GM04503 (cell line): ENCODE results near the gene TENM3.

ENCODE experiments used
- DNase-seq: peaks from one replicate; pipeline ENCODE4 v3.0.0-alpha.2; 2012; ENCODE audit warnings: low read depth

The TENM3 gene

DNA sequence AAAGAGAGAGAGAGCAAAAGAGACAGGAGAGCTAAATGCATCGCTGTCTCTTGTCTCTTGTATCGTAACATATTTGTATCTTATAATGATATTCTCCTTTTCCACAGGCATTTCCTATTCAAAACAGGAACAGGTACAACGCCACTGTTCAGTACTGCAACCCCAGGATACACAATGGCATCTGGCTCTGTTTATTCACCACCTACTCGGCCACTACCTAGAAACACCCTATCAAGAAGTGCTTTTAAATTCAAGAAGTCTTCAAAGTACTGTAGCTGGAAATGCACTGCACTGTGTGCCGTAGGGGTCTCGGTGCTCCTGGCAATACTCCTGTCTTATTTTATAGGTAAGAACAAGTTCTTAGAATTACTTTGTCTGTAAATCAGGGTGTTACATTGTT is 385.3 kb downstream of the TENM3 start:
- DNase-seq: no peak

DNA sequence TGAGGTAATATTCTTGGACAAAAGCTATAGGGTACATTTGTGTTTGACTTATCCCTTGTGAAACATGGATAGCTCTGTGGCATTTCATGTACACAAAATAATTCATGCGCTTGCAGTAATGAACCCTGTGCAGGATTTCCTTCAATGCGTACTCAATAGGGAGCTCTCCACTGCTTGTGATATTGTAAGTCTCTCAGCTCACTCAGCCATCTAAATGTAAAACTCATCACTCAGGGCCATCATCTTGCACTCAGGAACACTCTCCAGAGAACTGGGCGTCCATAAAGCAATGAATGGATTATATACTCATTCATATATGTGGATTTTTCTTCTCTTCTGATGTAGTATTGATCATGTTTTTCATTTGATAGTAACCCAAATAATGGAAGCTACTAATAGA is 385.9 kb downstream of the TENM3 start:
- no peak for DNase-seq

DNA sequence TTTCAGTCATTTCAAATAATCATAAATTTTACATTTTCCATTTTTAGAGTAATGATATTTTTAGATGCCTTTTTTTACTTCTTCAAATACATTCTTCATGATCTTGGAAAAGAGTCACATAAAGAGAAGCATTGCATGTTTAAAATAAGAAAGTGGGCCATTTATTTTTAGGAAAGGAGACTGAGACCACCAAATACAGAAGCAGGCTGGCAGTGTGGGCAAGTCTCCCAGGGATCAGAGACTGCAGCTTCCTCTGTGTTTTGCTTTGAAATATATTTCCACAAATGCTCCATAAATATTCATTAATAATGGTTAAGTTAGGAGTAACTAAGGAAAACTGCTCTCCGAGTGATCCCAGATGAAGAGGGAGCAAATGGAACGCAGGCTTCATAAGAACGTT is 397.3 kb downstream of the TENM3 start:
- DNase-seq: no peak

DNA sequence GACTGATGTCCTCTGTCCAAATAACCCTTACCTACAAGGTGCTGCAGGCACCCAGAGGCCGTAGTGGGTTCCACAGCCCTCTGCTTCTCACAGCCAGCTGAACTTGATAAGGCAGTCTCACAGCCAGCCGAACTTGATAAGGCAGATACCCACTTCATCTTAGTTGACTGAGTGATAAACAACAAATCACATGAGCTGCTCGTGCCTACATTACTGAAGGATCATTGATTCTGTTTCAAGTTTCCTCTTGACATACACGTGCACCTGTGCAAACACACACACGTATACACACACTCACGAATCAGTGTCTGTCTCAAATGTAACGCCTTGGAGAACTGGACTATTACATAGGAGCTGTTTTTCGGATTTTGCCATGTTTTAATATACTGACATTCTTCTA is 397.7 kb downstream of the TENM3 start:
- no peak for DNase-seq

DNA sequence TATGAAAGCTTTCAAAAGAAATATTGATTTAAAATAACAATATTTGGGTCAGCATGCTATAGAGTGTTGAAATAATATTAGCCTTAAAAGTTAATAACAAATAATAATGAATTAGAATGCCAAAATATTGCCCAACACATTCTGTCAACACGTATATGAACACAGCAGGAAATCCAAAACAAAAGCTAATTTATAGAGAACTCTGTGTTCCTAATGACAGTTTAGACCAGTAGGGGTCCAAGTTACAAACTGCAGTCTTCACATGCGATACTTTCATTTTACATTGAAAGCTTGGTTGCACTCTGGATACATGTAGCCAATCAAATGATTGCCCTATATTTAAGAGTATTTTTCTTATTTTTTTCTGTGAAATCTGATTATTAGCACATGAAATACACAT is 399.6 kb downstream of the TENM3 start:
- DNase-seq: no peak

DNA sequence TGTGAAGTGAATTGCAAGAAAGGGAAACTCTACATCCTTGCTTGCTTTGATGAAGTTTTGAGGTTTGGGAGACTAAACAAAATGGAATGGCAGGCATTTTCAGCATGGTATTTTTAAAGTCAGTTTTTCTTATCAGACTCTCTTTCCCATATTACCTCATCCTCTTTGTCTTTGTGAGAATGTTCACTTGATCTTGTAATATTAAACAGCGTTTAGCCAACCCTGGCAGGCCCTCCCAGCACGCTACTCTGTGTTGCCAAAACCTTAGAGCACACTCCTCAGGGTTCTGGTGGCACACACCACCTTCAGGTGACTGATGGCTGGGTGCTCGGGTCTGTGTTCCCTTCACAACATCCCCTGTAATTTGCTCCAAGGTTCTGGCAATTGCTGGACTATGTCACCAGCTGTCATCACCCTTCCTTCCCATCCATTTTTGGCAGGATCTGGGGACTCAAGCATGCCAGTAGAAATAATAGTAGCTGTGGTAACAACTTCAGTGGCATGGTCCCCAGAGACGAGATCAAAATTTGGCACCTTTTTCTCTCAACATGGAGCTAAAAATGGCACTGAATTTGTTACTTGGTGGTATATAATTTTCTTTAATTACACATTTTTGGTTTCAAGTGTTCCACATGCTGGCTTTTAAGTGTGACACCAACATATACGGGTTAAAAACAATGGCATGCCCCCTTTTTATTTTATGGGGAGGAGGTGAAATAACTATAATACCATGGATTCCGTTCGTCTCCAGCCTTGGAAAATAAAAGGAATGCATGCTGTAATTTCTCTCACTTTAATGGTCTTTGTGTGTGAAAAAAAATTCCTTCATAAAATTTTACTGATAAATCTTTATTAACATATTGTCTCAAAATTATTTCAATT is 400.8 kb downstream of the TENM3 start:
- peak; percentile 78 for DNase-seq

DNA sequence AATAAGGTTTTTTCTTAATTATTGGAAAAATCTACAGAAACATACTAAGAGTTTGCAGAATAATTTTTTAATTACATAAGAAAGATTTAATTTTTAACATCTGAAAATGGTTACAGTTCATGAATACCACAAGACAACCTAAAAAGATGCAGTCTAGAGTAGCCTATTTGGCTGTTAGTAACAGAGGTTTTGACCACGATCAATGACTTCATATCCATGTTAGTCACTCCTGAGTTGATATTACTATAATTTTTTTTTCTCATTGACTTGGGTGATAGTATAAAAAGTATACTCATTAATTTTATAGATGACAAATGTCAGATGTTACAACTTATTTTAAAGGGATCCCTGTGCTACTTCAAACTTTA is 401.5 kb downstream of the TENM3 start:
- peak; percentile 49 for DNase-seq

DNA sequence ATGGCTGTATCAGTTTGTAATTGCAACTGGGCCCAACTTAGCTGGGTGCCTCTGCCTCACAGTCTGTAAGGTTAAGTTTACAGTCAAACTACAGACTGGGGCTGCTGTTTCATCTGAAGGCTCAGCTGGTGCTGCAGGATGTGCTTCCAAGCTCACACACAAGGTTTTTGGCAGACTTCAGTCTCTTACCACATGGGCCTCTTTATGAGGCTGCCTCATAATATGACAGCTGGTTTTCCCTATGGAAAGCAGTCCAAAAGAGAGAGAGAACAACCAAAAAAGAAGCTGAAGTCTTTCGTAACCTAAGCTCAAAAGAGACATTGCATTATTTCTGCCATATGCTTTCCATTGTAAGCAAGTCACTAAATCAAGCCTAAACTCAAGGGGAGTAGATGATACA is 402.3 kb downstream of the TENM3 start:
- DNase-seq: no peak

DNA sequence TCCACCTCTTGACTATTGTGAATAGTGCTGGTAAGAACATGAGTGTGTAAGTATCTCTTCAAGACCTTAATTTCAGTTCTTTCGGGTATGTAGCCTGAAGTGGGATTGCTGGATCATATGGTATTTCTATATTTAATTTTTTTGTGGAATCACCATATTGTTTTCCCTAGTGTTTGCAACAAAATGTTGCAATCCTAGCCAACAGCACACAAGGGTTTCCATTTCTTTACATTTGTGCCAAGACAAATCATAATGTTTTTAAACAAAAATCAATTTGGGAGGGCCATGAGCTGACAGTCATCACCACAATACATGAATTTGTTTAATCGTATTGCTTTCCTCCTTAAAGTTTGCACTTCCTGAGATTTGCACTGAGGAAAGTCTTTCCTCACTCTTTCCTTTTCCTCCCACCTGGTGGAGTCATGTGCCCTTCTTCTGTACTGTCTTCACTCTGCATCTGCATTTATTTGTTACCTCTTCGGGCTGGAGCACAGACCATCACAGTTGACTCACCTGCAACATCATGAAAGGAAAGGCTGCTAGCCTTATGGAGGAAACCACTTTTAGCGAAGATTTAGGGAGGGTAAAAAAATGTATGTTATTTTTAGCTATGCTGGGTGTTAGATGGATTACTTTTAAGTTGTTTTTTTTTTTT is 404.6 kb downstream of the TENM3 start:
- no peak for DNase-seq

DNA sequence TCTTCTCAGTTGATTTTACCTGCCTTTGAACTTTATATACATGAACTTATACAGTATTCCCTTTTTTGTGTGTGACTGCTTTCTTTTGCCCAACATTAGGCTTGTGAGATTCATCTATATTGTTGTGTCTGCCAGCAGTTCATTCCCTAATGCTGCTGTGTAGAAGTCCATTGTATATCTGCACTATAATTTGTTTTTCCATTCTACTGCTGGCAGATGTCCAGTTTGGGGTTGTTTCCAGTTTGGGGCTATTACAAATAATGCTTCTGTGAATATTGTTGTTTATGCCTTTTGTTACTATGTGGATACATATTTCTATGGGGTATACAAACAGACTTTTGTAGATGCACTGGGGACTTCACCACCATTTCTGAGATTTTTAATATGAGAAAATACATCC is 405.6 kb downstream of the TENM3 start:
- no peak for DNase-seq

DNA sequence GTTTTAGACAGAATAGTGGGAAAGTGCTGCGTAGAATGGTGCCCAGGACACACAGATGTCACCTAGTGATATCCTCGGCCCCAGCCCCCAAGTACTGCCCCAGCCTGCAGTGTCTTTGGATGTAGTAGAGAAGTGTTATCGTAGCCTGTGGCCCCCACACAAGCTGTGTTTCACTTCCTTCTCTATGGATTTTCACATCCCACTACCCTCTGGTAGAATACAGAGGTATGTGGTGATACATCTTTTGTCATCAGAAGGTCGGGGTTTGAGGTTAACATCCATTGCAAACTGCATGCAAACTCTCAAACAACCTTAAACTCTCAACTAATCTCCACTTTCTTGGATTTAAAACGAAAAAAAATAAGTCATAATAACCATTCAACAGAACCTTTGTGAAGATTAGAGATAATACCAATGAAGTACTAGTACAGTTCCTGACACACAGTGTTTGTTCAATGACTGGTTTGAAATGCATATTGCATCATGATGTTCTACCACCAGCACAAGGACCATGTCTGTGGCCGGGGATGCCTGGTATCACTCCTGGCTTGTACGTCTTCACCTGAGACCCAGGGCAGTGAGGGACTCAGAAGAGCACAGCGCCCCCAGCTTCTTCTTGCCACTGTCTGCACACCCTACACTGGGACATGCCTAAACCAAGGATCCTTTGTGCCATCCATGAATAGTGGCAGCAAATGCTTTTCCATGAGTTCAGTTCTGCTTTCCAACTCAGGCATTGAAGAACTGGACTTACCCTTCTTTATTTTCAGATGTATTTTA is 406.7 kb downstream of the TENM3 start:
- DNase-seq: no peak

DNA sequence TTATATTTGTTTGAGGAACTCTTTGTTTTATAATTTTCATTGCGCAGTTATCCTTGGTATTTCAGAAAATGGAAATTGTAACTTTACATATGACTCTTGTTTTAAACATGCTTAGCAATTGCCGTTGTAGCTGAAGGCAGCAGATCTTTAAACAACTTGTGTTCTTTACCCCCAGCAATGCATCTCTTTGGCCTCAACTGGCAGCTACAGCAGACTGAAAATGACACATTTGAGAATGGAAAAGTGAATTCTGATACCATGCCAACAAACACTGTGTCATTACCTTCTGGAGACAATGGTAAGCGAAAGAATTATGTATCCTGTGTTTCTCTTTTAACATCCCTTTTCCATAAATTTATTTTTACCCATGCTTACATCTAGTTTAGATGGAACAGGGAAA is 410.4 kb downstream of the TENM3 start:
- no peak for DNase-seq

DNA sequence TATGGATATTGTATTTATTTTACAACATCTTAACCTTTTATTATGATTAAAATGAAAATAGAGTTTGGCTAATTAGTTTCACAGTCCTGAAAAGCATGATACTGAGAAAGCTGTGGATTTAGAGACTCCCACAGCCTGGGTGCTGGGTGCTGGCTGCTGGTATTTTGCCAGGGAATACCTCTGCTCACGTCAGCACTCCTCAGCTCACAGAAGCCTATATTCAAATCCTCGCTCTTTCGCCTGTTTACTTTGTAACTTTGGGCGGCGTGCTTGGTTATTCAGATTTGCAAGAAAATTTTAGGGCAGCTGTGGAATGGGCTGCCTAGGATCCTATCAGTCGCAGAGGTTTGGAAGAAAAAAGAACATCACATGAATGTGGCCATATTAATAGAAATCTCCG is 412.1 kb downstream of the TENM3 start:
- DNase-seq: no peak

DNA sequence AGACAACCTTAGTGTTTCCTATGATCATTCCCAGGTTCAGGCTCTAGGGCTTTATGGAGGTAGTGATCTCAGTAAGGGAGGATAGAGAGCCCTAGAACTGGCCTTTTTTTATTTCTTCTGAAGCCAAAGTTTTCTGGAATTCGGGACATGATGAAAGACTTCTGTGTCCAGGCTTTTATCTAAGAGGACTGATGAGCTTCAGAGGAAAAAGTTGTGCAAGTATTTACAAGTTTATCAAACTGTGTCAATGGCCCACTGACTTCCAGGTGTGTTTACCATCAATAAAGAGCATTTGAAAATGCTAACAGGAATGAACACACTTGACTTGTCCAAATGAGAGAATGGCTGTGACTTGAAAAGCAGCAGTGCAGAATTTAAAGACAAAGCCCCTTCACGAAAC is 419.3 kb downstream of the TENM3 start:
- DNase-seq: no peak

DNA sequence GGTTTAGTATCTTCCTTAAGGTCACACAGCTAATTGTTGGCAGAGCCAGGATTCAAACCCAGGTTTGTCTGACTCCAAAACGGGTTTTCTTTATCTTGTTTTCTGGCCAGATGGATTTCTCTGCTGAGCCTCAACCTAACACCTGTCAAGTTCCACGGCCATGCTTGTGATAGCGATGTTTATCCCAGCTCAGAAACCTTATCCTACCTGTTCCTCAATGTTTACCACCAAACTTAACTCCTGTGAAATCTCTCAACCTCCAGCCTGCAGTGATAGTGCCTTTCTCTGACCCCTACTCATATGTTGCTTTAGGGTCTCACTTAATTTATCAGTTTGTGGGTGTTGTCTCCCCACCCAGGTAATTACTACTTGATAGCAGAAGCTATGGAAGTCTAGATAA is 428.0 kb downstream of the TENM3 start:
- DNase-seq: no peak

DNA sequence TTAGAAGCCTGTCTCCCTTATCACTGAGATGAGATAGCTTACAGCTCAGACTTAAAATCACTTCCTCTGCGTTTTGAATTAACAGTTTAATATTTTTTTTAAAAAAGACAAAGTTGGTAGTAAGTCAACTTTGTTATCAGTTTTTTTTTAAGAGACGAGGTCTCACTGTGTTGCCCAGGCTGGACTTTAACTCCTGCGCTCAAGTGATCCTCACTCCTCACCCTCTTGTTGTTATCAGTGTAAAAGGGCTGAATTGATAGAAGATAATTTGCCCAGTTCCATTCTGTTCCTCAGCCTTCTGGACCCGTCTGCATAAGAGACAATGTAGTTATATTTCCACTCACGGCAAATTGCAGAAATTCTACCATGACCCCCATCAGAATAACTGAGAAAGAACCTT is 428.5 kb downstream of the TENM3 start:
- no peak for DNase-seq

DNA sequence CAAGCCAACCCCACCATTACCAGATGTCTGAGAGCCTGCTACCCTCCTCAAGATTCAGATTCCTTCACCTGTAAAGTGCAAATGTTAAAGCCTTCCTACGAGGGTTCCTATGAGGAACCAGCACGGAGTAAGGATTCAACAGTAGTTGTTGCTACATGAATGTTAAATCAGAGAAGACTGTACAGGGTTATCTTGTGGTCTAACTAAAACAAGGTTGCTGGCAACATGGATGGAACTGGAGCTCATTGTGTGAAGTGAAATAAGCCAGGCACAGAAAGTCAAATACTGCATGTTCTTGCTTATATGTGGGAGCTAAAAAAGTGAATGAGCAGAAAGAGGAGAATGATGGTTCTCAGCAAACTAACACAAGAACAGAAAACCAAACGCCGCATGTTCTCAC is 435.4 kb downstream of the TENM3 start:
- no peak for DNase-seq

DNA sequence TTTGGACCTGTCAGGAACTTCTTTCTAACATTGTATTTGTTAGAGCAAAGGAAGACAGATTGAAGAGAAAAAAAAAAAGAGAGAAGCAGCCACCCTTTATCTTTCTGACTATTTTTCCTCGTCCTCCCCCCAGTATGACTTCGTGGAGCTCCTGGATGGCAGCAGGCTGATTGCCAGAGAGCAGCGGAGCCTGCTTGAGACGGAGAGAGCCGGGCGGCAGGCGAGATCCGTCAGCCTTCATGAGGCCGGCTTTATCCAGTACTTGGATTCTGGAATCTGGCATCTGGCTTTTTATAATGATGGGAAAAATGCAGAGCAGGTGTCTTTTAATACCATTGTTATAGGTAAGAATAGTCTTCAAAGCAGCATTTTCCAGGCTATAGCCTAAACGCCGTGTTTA is 436.3 kb downstream of the TENM3 start:
- DNase-seq: no peak

DNA sequence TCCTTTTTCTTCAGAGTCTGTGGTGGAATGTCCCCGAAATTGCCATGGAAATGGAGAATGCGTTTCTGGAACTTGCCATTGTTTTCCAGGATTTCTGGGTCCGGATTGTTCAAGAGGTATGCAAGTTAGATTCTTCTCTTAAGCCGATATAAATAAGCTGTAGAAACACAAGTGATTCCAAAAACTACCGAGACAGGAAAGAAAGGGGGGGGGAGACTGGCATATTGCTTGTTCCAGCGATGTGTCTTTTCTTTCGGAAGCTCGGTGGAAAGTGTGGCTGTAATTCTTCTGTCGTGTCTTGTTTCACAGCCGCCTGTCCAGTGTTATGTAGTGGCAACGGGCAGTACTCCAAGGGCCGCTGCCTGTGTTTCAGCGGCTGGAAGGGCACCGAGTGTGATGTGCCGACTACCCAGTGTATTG is 437.0 kb downstream of the TENM3 start:
- no peak for DNase-seq

DNA sequence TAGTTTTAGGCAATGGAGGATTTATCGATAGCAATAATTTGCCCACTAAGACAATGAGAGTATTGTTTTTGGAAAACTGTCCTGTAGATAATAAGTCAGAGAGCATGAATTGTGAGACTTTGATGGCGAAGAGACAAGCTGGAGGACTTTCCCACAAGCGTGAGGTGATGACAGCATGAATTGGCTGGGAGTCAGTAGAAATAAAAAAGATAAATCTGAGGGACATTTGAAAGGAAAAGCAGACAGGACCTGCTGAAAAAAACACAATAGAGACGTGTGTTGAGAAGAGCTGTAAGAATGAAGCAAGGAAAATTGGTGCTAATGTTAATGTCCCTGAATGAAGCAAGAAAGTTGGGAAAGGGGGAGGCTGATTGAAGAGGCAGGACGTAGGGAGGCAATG is 440.5 kb downstream of the TENM3 start:
- DNase-seq: peak; percentile 3

DNA sequence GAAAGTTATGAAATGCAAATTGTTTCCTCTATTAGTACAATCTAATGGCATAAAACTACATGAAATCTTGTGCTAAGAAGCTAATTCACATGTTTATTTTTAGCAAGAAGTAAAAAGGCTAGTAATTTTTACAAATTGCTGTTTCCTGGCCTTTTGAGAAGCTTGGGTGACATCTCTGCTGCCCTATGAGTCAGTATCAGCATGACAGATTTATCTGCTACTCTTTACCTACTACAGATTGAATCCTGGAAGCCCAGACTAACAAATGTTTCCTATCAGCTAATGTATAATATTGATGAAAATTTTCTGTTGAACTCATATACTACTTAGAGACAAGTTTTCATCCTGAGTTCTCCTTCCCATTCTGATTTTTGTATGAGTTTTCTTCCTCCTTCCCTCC is 441.6 kb downstream of the TENM3 start:
- DNase-seq: no peak

DNA sequence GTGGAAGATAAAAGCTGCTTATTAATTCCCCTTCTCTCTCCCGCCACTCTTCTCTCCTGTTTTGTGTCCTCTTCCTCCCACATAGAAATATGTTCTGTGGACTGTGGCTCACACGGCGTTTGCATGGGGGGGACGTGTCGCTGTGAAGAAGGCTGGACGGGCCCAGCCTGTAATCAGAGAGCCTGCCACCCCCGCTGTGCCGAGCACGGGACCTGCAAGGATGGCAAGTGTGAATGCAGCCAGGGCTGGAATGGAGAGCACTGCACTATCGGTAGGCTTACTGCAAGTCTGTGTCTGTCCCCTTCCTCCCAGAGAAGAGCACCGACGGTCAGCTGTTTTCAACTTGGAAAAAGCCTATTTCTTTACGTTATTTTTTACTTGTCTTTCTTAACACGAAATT is 444.9 kb downstream of the TENM3 start:
- no peak for DNase-seq

DNA sequence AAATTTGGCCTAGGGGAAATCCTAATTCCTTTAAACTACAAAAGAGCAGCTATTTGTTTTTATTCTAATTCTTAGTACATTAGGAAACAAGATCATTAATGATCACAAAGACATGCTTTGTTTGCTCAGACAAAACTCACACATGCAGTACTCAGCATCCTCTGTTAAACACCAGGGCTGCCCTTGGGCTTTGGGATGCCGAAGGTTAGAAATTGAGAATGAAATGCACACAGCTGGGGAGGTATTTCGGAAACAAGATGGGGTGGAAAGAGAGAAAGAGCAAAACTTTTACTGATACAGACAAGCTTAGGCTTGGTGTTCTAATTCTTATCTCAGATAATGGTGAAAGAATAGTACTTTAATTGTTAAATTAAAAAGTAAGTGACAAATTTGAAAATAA is 451.3 kb downstream of the TENM3 start:
- DNase-seq: no peak
